ENCODE results near the gene OSBPL8.

The OSBPL8 gene

GRCh38 chr12:76312315-76312714, 247.3 kb downstream of the OSBPL8 start:
- H3K4me1 ChIP-seq (ENCODE audit: control insufficient read depth, insufficient read depth, low read length), result no peaks in the 10 kb centered on the region
- H3K36me3 ChIP-seq (ENCODE audit: control insufficient read depth, insufficient read depth, low read length), result no peaks in the 10 kb centered on the region
- no peak overlapping the region for H3K4me3 ChIP-seq (ENCODE audit: low read length)
- H3K27ac ChIP-seq (ENCODE audit: low read length), result no peak overlapping the region
- H3K27me3 ChIP-seq (ENCODE audit: control insufficient read depth, insufficient read depth, low read length), result no peaks in the 10 kb centered on the region
- WGBS (ENCODE audit: insufficient coverage, insufficient read length), result no CpG with 5 or more reads among the region's 7 CpGs
- DNase-seq (ENCODE audit: low read depth, low spot score), result no peak
- H3K9me3 ChIP-seq (ENCODE audit: control insufficient read depth, insufficient read depth, low read length), result no peaks in the 10 kb centered on the region

GRCh38 chr12:76311796-76312195, 247.8 kb downstream of the OSBPL8 start:
- WGBS (ENCODE audit: insufficient coverage, insufficient read length), result no CpG with 5 or more reads among the region's 3 CpGs
- DNase-seq (ENCODE audit: low read depth, low spot score), result no peak
- Histone ChIP-seq H3K27me3 (ENCODE audit: control insufficient read depth, insufficient read depth, low read length) (no peaks in the 10 kb centered on the region), H3K9me3 (ENCODE audit: control insufficient read depth, insufficient read depth, low read length) (no peaks in the 10 kb centered on the region), H3K4me3 (ENCODE audit: low read length) (no peak overlapping the region), H3K4me1 (ENCODE audit: control insufficient read depth, insufficient read depth, low read length) (no peaks in the 10 kb centered on the region), H3K36me3 (ENCODE audit: control insufficient read depth, insufficient read depth, low read length) (no peaks in the 10 kb centered on the region), H3K27ac (ENCODE audit: low read length) (no peak overlapping the region)

GRCh38 chr12:76310110-76310509, 249.5 kb downstream of the OSBPL8 start:
- Histone ChIP-seq H3K4me1 (ENCODE audit: control insufficient read depth, insufficient read depth, low read length) (no peaks in the 10 kb centered on the region), H3K4me3 (ENCODE audit: low read length) (no peak overlapping the region), H3K27ac (ENCODE audit: low read length) (no peak overlapping the region), H3K36me3 (ENCODE audit: control insufficient read depth, insufficient read depth, low read length) (no peaks in the 10 kb centered on the region), H3K27me3 (ENCODE audit: control insufficient read depth, insufficient read depth, low read length) (no peaks in the 10 kb centered on the region), H3K9me3 (ENCODE audit: control insufficient read depth, insufficient read depth, low read length) (no peaks in the 10 kb centered on the region)
- no peak for DNase-seq (ENCODE audit: low read depth, low spot score)

GRCh38 chr12:76308866-76309265, 250.7 kb downstream of the OSBPL8 start:
- no peak for DNase-seq (ENCODE audit: low read depth, low spot score)
- Histone ChIP-seq H3K4me3 (ENCODE audit: low read length) (no peak overlapping the region), H3K27me3 (ENCODE audit: control insufficient read depth, insufficient read depth, low read length) (no peaks in the 10 kb centered on the region), H3K27ac (ENCODE audit: low read length) (no peak overlapping the region), H3K36me3 (ENCODE audit: control insufficient read depth, insufficient read depth, low read length) (no peaks in the 10 kb centered on the region), H3K4me1 (ENCODE audit: control insufficient read depth, insufficient read depth, low read length) (no peaks in the 10 kb centered on the region), H3K9me3 (ENCODE audit: control insufficient read depth, insufficient read depth, low read length) (no peaks in the 10 kb centered on the region)
- no CpG with 5 or more reads among the region's 3 CpGs for WGBS (ENCODE audit: insufficient coverage, insufficient read length)

- no peak for DNase-seq (ENCODE audit: low read depth, low spot score)
- H3K4me1 ChIP-seq (ENCODE audit: control insufficient read depth, insufficient read depth, low read length), result no peaks in the 10 kb centered on the region
- H3K27me3 ChIP-seq (ENCODE audit: control insufficient read depth, insufficient read depth, low read length), result no peaks in the 10 kb centered on the region
- H3K36me3 ChIP-seq (ENCODE audit: control insufficient read depth, insufficient read depth, low read length), result no peaks in the 10 kb centered on the region
- H3K4me3 ChIP-seq (ENCODE audit: low read length), result no peak overlapping the region
- H3K27ac ChIP-seq (ENCODE audit: low read length), result no peak overlapping the region
- no peaks in the 10 kb centered on the region for H3K9me3 ChIP-seq (ENCODE audit: control insufficient read depth, insufficient read depth, low read length)
- WGBS (ENCODE audit: insufficient coverage, insufficient read length), result no CpG with 5 or more reads among the region's 1 CpG
Observed at GRCh38 chr12:76307083-76307482, 252.5 kb downstream of the OSBPL8 start.

- no CpG with 5 or more reads among the region's 6 CpGs for WGBS (ENCODE audit: insufficient coverage, insufficient read length)
- DNase-seq (ENCODE audit: low read depth, low spot score), result no peak
- H3K27ac ChIP-seq (ENCODE audit: low read length), result no peak overlapping the region
Observed at GRCh38 chr12:76303989-76304460, 255.5 kb downstream of the OSBPL8 start.

GRCh38 chr12:76303365-76303764, 256.2 kb downstream of the OSBPL8 start:
- Histone ChIP-seq H3K27ac (ENCODE audit: low read length) (no peak overlapping the region), H3K4me1 (ENCODE audit: control insufficient read depth, insufficient read depth, low read length) (no peaks in the 10 kb centered on the region), H3K36me3 (ENCODE audit: control insufficient read depth, insufficient read depth, low read length) (no peaks in the 10 kb centered on the region), H3K9me3 (ENCODE audit: control insufficient read depth, insufficient read depth, low read length) (no peaks in the 10 kb centered on the region), H3K27me3 (ENCODE audit: control insufficient read depth, insufficient read depth, low read length) (no peaks in the 10 kb centered on the region), H3K4me3 (ENCODE audit: low read length) (no peak overlapping the region)
- no peak for DNase-seq (ENCODE audit: low read depth, low spot score)
- no CpG with 5 or more reads among the region's 2 CpGs for WGBS (ENCODE audit: insufficient coverage, insufficient read length)

More at GRCh38 chr12:76303989-76304460, 255.5 kb downstream of the OSBPL8 start:
- Histone ChIP-seq H3K9me3 (ENCODE audit: control insufficient read depth, insufficient read depth, low read length) (no peaks in the 10 kb centered on the region), H3K36me3 (ENCODE audit: control insufficient read depth, insufficient read depth, low read length) (no peaks in the 10 kb centered on the region), H3K4me1 (ENCODE audit: control insufficient read depth, insufficient read depth, low read length) (no peaks in the 10 kb centered on the region), H3K4me3 (ENCODE audit: low read length) (no peak overlapping the region), H3K27me3 (ENCODE audit: control insufficient read depth, insufficient read depth, low read length) (no peaks in the 10 kb centered on the region)

Measured in iPS DF 6.9 (cell line).